Activated CD8-positive, alpha-beta memory T cell treated with anti-CD3 and anti-CD28 coated beads for 4 hours (primary cell): ENCODE measurements around the gene EXOC6B.

Source experiments
- DNase-seq, 2 donors: peaks; one replicate each; pipeline ENCODE4 v3.0.0-alpha.2; 2020; ENCODE audit warnings: low read depth in 2 of 2

The EXOC6B gene

GRCh38 chr2:72146347-72147302 is 679.2 kb downstream of the EXOC6B start:
- DNase-seq: no peak

GRCh38 chr2:72145658-72146329 is 680.0 kb downstream of the EXOC6B start:
- no peak for DNase-seq

- no peak for DNase-seq
Observed at GRCh38 chr2:72145289-72145657, 680.6 kb downstream of the EXOC6B start.

GRCh38 chr2:72144632-72145288 is 681.1 kb downstream of the EXOC6B start:
- no peak for DNase-seq

DNA sequence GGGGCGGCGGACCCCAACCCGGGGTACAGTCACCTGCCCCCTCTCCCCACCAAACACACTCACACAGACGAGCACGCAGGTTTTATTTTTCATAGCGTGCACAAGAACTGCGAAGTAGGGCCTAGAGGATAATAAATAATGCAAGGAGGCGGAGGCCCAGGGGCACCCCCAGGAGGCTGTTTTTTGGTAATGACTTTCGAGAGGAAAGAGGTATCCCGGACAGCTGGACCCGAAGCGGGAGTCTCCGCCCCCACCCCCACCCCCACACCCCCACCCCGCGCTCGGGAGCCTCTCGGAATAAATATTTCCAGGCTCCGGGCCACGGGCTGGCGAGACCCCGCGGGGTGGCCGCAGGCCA is 681.6 kb downstream of the EXOC6B start:
- DNase-seq: no peak

DNA sequence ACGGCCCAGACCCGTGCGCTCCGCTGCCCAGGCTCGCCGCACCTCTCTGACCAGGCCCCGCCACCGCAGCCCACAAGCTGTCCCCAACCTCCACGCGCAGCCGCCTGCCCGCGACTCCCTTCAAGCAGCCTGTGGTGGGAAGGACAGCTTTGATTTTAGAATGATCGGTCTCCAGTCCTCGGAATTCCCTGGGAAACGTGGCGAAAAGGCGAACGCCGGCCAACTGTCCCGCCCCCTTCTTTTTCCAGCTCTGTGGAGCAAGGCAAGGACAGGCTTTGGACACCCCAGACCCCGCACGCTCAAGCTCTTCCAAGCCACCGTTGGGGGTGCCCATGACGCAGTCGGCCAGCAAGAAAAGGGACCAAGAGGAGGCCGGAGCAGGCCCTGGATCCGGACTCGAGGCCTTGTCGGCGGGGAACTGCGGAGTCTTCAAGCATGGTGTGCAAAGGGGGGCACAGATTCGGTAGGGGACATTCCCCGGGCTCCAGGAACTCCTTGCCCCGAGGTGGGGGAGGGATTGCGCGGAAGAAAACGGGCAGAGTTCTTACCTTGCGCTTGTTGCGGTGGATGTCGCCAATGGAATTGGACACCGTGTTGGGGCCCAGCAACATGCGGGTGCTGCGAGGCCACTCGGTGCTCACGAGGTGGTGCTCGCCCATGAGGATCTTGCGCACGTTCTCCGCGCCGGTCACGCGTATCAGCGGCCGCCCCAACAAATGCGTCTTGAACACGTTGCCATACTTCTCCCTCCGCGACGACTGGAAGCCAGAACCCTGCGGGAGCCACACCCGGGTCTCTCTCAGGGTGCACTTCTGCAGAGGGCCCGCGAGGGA is 682.2 kb downstream of the EXOC6B start:
- no peak for DNase-seq

DNA sequence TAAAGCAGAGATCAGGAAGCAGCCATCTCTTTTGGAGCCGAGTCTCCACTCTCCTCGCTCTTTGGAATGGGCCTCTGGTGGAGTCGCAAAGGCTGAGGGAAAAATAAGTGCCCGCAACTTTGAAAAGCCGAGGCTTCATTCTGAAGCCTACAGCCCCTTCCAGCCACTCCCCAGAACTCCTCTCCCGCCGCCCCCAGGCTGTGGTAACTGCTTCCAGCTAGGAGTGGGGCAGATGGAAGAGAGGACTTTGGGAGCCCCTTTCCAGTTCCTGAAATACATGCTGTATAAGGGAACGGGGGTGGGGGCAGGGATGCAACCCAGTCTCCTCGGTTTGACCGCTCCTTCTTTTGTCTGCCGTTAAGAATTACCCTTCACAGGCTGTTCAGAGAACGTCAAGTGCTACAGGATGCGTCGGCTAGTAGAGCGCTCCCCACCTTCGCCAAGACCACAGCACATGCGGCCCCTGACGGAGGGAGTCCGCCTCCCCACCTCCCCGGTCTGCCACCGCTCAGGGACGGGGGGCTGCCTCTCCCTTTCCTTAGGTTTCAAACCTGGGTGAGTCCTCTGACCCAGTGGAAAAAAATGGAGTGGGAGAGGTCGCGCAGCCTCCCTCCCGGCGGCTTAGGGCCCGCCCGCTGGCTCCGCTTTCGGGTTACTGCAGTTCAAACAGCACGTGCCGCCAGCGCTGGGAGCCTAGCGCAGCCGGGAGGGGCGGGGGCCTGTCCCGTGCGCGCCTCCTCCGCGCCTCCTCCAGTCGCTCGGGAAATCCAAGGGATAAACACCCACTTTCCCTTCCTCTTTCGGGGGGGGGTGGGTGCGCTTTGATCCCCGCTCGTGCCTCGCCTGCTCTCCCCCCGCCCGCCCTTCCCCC is 683.0 kb downstream of the EXOC6B start:
- DNase-seq: no peak

DNA sequence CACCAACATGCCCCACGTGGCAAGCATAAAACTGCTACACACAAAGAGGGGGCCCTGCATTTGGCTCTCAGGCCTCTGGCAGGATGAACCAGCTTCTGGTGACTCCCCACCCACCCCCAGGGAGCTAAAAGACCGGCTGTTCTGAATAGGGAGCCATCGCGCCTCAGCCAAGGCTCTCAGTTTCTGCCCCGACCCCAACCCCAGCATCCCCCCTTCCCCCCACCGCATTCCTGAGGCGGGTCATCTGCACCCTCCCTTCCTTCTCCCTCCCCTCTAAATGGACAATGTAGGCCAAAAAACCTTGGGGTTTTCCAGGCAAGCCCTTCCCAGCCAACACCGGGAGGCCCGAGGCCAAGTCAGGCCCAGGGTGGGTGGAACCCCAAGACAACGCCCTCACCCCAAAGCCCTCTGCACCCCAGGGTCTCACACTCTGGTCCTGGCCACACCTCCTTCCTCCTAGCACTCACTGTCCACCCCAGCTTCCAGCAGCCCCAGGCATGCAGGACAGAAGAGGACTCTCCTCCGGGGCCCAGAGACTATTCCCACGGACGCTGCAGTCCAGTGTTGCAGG is 683.9 kb downstream of the EXOC6B start:
- no peak for DNase-seq

DNA sequence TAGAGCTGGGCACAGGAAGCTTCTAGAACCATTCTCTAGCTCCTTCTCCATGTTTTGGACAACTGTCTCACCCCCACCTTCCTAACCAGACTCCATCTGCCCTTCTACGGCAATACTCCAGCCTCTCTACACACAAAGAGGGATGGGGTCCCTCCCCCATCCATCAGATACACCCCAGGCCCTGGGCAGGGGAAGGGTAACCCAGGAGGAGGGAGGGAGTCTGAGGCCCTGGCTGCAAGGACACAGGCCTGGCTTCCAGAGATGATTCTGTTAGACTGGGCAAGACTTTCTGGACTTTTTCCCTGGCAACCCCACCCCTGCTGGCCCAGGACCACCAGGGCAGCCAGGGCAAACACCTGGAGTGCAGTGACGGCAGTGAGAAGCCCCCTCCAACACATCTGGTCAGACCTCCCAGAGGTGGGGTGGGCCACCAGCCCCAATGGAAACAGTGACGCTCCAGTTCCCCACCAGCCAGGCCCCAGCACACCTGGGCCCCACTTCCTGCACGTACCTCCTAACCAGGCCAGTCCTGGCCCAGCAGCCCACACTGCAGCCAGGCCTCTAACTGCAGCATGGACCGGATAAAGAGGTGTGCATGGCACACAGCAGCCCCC is 684.7 kb downstream of the EXOC6B start:
- no peak for DNase-seq

GRCh38 chr2:72140621-72140960 is 685.2 kb downstream of the EXOC6B start:
- DNase-seq: no peak

- DNase-seq: no peak
Observed at GRCh38 chr2:72139874-72140620, 685.8 kb downstream of the EXOC6B start.

- no peak for DNase-seq
Observed at GRCh38 chr2:72139471-72139873, 686.4 kb downstream of the EXOC6B start.

- DNase-seq: no peak
Observed at GRCh38 chr2:72138921-72139381, 686.9 kb downstream of the EXOC6B start.

DNA sequence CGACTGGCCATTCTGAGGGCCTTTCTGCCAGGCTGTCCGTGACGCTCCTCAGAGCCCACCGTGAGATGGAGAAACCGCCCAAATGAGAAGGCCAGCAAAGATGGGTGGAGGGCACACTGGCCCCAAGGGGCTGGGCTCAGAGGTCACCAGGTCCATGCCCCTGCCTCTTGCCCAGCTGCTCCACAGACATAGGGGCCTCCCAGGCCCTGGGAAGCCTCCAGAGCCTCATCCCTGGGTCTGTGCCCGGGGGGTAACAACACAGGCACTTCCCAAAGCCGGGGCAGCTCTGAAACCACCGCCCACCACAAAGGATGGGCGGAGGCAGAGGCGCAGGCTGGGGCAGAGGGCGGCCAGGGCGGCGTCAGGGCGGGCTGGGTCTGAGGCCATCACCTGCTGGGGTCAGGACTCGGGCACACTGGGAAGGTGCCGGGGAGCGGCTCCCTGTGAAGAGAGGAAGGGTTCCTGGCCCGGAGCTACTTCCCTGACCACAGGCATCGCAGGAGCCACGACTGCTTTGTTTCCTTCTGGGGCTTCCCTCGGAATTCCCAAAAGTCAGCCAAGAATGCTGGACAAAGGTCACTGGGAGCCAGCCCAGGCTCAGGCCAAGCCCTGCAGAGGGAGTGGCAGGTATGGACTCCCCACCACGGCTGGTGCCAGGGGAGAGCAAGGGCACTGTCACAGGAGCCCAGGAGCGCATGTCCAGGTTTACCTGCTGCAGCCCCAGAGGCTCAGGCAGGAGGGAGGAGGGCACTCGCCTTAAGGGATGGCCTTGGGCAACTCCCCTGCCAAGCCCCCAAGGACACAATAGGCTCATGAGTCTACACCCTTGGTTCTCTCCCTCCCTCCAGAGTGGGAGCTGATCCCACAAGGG is 687.6 kb downstream of the EXOC6B start:
- DNase-seq: no peak

DNA sequence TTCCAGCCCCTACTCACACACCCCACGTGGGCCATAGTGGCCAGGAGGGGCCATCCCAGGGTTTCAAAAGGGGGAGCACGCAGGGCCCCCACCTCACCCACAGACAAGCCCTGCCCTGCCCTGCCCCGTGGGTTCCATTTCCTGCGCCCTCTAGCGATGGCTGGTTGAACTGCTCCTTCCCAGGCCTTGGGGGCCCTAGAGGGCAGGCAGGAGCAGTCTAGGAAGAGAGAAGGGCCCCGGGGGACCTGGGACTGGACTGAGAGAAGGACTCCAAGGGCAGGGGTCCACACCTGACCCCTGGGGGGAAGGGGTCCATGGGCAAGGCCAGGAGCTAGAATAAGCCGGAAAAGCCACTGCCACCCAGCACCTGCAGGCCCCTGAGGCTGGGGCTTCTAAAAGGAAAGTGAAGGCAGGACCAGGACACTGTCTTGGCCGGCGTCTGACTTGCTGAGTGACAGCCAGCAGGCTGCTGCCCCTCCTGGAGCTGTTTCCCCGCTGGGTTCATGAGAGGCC is 688.3 kb downstream of the EXOC6B start:
- peak; percentile 7 to 9 for DNase-seq

DNA sequence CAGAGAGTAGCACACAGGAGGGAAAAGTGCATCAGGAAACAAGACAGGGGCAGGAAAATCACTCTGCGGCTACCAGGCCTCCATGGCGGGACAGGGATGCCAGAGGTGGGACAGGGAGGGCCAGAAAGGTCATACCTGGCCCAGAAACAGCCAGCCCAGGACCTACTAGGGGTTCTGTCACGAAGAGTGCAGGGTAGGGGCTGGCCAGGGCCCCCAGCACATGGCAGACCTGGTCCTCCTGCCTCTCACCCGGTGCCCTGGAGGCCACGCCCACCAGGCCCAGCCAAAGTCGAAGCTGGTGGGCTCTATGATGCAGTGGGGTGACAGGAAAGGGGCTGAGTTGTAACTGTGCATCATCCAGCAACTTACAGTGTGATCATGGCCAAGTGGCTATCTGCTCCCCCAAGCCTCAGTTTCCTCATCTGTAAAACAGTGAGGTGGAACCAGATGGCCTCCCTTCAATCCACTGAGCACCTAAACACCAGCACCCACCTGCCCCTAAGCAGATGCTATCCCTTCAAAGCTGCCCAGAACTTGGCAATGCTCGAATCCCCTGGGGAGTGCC is 688.8 kb downstream of the EXOC6B start:
- no peak for DNase-seq

GRCh38 chr2:72136331-72136730 is 689.5 kb downstream of the EXOC6B start:
- no peak for DNase-seq

DNA sequence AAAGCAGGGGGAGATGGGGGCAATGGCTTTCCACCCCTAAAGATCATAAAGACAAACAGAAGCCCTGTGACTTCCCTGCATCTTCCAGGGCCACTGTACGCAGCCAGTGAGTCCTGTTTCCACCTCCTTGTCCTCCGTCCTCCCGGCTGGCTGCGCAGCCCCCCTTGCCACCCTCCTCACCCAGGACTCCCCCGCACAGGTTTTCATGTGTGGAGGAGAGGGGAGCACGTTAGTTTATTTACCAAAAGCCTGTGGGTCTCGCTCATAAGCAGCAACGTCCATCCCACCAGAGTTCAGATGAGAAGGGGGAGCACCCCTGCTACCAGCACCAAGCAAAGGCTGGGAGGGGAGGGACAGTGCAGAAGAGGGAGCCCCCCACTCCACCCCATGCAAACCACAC is 689.9 kb downstream of the EXOC6B start:
- no peak for DNase-seq
